Myocyte (in vitro differentiated cells): ENCODE measurements around the gene CHD9. TPM values are rescaled to one million over a fixed set of nuclear protein-coding genes. Genes with fewer than 3 reads are reported as not detected.

Experiments used
- DNase-seq: peaks from one replicate; pipeline ENCODE4 v3.0.0-alpha.2; 2012; ENCODE audit warnings: low read depth
- total RNA-seq: library from RNA; depleted of rRNA; stranded (reverse); fragments of >200 nt; gene quantifications from 2 replicates; pipeline ENCODE4 v1.2.3, GENCODE V29; 2014

CHD9 gene
- total RNA-seq, 1 donor from 2014 or later = 42.1 TPM

GRCh38 chr16:53093162-53093744 is 38.5 kb downstream of the CHD9 start:
- no peak for DNase-seq

- peak; percentile 32 for DNase-seq
These were observed 39.3 kb downstream of the CHD9 start for GRCh38 chr16:53094013-53094630.

DNA sequence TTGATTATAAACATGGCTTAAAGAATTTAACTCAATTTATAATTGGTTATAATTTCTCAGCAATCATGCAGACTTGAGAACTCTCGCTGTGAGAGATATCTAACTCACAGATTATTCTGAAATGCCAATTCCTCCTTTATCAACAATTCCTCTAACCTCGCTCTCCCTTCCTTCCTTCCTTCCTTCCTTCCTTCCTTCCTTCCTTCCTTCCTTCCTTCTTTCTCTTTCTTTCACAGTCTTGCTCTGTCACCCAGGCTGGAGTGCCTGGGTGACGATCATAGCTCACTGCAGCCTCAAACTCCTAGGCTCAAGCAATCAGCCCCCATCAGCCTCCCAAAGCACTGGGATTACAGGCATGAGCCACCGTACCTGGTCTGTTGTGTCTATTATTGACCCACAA is 42.4 kb downstream of the CHD9 start:
- no peak for DNase-seq

GRCh38 chr16:53098526-53099317 is 43.9 kb downstream of the CHD9 start:
- peak; percentile 98 for DNase-seq

- DNase-seq = peak; percentile 96
These were observed 44.7 kb downstream of the CHD9 start for GRCh38 chr16:53099318-53100130.

- DNase-seq = no peak
These were observed 45.4 kb downstream of the CHD9 start for GRCh38 chr16:53100131-53100748.

- no peak for DNase-seq
These were observed 46.1 kb downstream of the CHD9 start for GRCh38 chr16:53100889-53101288.

DNA sequence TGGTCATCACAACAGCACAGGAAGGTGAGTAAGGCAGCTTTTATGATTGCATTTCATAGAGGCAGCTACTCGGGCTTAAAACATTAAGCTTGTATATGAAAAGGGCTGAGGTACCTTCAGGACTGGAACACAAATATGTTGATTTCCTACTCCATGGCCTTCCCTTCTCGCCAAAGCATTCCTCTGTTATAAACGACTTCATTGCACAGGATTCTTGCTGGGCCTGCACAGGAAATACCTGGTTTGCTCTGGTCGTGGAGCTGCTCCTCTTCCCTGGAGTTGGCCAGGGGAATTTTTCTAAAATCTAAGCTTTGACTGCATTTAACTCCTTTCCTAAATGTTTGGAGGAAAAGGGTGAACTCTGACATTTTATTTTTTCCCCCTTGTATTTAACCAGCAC is 49.0 kb downstream of the CHD9 start:
- DNase-seq = no peak

DNA sequence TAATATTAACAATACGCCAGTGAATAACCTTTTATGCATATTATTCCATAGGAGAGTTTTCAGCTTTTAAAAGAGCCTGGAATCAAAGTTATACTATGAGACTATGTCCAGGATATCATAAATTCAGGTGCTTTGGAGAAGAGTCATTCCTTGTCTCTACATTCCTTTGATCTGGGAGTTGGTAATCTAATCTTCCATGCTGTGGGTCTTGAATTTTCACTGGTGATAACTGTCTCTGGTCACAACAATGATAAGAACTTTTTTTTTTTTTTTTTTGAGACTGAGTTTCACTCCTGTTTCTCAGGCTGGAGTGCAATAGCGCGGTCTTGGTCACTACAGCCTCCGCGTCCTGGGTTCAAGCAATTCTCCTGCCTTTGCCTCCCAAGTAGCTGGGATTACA is 50.8 kb downstream of the CHD9 start:
- no peak for DNase-seq

DNA sequence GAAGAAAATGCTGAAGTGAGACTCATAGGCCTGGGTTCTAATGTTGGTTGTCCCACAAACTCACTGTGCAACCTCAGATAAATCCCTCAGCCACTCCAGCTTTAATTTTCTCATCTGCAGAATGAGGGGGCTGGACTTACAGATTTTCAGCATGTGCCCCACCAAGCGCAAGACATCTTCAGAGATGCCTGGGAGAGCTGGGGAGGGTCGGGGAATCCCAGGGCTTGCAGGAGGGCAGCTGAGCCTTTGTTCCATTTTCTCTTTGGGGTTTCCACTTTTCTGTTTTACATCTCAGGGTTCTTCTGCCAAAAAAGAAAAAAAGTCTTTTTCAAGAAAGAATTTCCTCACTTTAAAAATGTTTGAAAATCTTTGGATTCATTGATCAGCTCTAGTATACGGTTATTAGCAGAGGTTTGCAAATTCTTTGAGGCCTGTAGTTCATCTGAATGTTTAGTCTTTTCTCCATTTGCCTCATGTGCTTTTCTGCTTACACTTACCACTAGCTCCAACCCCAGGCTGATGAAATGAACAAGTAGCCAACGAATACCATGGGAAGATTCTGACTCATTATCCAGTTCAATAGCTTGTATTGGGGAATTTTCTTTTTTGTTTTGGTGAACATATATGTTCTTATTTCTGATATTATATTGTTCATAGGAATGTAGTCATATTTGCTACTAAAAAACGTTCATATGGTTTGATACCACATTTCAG is 56.4 kb downstream of the CHD9 start:
- no peak for DNase-seq

DNA sequence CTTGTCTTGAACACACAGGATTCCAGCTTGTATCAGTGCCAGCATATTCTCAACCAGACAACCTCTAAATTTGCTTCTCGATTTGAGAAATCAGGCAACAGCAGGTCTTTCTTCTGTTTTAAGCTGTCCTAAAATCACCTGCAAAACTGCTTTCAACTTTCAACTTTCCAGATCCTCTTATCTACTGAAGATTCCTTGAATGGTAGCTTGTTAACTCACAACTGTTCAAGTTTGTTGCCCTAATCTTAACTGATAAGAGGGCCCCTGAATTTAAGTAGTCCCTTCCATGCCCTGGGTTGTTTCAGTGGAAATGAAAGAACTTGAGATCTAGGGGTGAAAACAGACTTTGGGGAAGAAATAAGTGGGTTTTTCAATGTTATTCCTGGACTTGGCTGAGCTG is 57.2 kb downstream of the CHD9 start:
- DNase-seq = no peak

GRCh38 chr16:53115047-53115446 is 60.3 kb downstream of the CHD9 start:
- no peak for DNase-seq

- DNase-seq = no peak
These were observed 61.0 kb downstream of the CHD9 start for GRCh38 chr16:53115773-53116172.

- no peak for DNase-seq
These were observed 66.3 kb downstream of the CHD9 start for GRCh38 chr16:53121043-53121620.

- no peak for DNase-seq
These were observed 66.9 kb downstream of the CHD9 start for GRCh38 chr16:53121661-53122060.

DNA sequence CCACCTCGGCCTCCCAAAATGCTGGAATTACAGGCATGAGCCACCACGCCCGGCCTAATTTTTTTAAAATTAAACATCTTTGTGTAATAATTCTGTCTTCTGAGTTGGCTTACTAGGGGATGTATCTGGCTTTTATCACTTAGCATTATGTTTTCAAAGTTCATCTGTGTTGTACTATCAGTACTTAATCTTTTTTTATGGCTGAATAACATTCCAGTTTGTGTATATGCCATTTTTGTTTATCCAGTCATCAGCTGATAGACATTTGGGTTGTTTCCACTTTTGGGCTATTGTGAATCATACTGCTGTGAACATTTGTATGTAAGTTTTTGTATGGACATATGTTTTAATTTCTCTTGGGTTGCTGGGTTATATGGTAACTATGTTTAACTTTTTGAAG is 69.0 kb downstream of the CHD9 start:
- DNase-seq = no peak

- DNase-seq = no peak
These were observed 71.6 kb downstream of the CHD9 start for GRCh38 chr16:53126390-53126789.

- DNase-seq = no peak
These were observed 74.7 kb downstream of the CHD9 start for GRCh38 chr16:53129281-53130158.
